Left renal cortex interstitium (tissue), 4 donors: ENCODE results near the gene MIEN1. TPM values are rescaled to one million over a fixed set of nuclear protein-coding genes. Genes with fewer than 3 reads are reported as not detected.
A peak's percentile ranks its signal among the peaks of the same experiment; 100 is the strongest.
"Not testable (repeated sequence)": the region's sequence is repeated elsewhere in the genome, so short reads cannot be mapped to it uniquely, and the experiment has no call there.

ENCODE experiments used
- DNase-seq, 4 donors: peaks; one replicate each; pipeline ENCODE4 v3.0.0-alpha.2; 2013; ENCODE audit warnings: low read depth in 4 of 4, low spot score in 2 of 4, missing footprints in 1 of 4
- polyA plus RNA-seq, 4 donors: library from polyadenylated mRNA; unstranded; fragments of 120-200 nt; gene quantifications; one replicate each; pipeline ENCODE4 v1.2.1, GENCODE V29; 2013; ENCODE audit not compliant: insufficient read length in 4 of 4

The MIEN1 gene
- polyA plus RNA-seq, 4 donors, result 32.3 to 44.6 (median 36.6) TPM

GRCh38 chr17:39701784-39702422, 28.4 kb downstream of the MIEN1 start:
- DNase-seq, result no peak

DNA sequence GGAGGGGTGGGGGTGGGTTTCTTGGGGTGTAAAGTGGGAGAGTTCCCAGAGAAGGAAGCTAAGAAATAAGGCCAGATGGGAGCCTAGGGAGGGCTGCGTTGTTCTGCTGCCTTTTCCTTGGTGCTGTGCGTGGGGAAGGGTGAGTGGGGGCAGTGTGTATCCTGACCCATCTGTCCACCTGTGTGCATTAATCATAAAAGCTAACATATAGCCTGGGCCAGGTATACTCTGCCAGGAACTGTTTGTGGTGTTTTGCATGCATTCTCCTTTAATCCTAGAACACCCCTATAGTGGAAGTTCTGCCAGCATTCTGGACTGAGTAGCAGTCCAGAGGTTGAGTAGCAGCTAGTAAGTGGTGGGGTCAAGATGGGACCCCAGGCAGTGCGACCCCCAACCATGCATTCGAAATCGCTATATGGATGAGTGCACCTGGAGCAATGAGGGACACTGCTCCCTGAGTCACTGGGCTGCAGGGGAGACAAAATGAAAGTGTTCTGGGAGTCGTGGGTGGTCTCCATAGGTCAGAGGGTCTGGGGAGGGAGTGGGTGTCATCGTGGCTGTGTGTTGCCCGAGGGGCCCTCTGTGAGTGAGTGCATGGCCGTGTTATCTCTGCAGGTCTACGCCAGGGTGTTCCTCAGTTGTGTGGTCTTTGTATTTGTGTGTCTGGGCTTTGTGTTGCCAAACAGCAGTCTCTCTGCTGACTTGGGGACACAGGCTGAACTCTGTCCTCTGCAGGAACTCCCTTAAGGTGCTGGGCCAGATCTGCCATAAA, 29.1 kb downstream of the MIEN1 start:
- DNase-seq, result no peak

DNA sequence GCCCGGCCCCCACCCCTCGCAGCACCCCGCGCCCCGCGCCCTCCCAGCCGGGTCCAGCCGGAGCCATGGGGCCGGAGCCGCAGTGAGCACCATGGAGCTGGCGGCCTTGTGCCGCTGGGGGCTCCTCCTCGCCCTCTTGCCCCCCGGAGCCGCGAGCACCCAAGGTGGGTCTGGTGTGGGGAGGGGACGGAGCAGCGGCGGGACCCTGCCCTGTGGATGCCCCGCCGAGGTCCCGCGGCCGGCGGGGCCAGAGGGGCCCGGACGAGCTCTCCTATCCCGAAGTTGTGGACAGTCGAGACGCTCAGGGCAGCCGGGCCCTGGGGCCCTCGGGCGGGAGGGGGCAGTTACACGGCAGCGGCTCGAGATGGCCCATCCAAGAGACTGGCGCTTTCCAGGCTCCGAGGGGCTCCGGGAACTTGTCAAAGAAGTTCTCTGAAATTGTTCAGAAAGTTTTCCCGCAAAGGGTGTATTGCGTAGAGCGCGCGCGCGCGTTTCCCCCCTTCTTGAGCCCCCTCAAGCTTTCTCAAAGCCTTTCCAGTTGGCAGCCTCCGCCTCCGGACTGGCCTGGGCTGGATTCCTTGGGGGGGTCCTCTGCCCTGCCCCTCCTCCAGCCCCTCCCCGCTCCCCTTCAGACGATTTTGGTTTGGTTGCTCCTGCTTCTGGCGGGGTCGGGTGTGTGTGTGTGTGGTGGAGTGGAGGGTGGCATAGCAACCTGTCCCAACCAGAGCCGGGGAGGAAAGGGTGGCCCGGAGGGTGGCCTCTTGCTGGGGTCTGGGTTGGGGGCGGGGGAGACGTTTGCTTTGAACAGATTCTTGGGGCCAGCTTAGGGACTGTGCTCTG, 30.0 kb downstream of the MIEN1 start:
- no peak for DNase-seq

DNA sequence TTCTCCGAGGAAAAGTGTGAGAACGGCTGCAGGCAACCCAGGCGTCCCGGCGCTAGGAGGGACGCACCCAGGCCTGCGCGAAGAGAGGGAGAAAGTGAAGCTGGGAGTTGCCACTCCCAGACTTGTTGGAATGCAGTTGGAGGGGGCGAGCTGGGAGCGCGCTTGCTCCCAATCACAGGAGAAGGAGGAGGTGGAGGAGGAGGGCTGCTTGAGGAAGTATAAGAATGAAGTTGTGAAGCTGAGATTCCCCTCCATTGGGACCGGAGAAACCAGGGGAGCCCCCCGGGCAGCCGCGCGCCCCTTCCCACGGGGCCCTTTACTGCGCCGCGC, 30.5 kb downstream of the MIEN1 start, which contains the start of gene ERBB2:
ERBB2 (plus strand) TSS at position 247 of the 330 bp plus-strand sequence. CDS start 175 bp downstream, outside the sequence.
- DNase-seq, result peak in 1 of 4 donors; percentile 84

DNA sequence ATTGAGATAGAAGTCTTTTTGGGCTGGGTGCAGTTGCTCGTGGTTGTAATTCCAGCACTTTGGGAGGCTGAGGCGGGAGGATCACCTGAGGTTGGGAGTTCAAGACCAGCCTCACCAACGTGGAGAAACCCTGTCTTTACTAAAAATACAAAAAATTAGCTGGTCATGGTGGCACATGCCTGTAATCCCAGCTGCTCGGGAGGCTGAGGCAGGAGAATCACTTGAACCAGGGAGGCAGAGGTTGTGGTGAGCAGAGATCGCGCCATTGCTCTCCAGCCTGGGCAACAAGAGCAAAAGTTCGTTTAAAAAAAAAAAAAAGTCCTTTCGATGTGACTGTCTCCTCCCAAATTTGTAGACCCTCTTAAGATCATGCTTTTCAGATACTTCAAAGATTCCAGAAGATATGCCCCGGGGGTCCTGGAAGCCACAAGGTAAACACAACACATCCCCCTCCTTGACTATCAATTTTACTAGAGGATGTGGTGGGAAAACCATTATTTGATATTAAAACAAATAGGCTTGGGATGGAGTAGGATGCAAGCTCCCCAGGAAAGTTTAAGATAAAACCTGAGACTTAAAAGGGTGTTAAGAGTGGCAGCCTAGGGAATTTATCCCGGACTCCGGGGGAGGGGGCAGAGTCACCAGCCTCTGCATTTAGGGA, 31.0 kb downstream of the MIEN1 start:
- not testable (repeated sequence) for DNase-seq

- DNase-seq, result no peak
Measured at GRCh38 chr17:39697961-39698360, 32.4 kb downstream of the MIEN1 start.

DNA sequence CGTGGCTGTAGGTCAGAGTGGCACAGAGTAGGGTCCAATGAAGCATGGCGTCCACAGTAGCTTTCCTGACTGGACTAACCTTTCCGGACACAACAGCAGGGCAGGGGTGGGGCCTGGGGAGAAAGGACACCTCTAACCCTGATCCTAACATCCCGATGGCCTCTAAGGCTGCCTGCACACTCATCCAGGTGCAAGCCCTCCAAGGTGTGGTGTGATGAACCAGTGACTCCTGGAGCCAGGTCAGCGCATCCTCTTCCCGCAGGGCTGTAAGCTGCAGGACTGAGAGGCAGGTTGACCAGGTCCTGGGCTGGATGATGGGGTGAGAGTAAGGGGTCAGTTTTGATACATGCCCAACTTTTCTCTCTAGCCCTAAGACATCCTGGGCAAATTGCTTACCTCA, 33.6 kb downstream of the MIEN1 start:
- DNase-seq, result no peak

DNA sequence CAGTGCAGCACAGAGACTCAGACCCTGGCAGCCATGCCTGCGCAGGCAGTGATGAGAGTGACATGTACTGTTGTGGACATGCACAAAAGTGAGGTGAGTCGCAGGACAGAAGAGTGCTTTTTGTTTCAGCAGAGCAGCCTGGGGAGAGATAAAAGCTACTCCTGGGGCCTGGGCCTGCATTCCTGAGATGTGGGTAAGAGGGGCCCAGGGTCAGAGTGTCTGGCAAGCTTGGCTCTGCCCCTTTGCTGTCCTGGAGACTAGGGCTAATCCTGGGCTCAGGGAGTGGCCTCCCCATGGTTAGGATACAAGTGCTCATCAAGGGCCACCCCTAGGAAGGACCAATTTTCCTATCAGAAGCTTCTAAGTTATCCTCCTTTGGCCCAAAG, 35.2 kb downstream of the MIEN1 start:
- no peak for DNase-seq

DNA sequence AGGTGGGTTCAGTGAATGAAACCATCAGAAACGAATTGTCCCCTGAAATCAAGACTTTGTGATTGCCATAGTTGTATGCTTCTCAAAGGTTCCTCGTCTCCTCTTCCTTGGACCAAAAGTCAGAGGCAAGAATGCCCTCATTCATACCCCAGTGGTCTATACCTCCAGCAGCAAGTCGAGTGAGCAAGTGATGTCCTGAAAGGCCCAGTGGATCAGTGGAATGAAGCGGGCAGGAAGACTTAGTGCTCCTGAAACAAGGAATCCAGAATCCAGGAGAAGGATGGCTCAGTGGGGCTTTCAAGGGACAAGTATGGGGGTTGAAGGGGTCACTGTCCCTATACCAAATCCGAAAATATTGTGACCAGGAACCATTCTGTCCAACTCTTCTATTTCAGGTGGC, 35.7 kb downstream of the MIEN1 start:
- no peak for DNase-seq

- no peak for DNase-seq
Measured at GRCh38 chr17:39688945-39689344, 41.4 kb downstream of the MIEN1 start.

- DNase-seq, result no peak
Measured at GRCh38 chr17:39688475-39688835, 41.9 kb downstream of the MIEN1 start.

GRCh38 chr17:39687546-39688474, 42.5 kb downstream of the MIEN1 start, which contains the start of gene PGAP3:
Gene PGAP3, minus strand, starts transcription at chr17:39688057. Its CDS starts 43 bp downstream, at chr17:39688014.
- peak in 2 of 4 donors; percentile 86 to 88 for DNase-seq

GRCh38 chr17:39687101-39687545, 43.2 kb downstream of the MIEN1 start:
- no peak for DNase-seq

GRCh38 chr17:39684369-39685192, 45.8 kb downstream of the MIEN1 start:
- no peak for DNase-seq

DNA sequence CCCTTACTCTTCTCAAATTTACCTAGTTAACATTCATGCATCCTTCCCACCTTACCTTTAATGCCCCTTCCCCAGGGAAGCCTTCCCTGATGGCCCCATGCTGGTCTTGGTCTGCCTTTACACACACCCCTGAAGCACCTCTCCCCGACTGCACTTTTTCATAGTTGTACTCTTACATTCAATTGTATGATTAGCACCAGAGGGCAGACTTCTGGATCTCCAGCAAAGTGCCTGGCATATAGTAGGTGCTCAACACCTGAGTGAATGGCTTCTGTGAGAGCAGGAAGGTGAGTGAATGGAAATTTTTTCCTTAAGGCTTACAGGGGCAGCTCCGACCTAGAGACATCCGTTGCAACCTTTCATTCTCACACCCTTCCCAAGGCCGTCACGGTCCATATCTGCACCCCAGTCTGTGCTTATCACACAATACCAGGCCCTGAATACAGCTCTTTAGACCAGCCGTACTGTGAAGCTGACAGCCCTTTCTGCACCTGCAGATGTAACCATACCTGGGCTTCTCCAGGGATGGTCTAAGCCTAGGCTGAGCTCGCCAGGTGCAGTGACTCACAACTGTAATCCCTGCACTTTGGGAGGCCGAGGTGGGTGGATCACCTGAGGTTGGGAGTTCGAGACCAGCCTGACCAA, 46.9 kb downstream of the MIEN1 start:
- DNase-seq, result no peak

DNA sequence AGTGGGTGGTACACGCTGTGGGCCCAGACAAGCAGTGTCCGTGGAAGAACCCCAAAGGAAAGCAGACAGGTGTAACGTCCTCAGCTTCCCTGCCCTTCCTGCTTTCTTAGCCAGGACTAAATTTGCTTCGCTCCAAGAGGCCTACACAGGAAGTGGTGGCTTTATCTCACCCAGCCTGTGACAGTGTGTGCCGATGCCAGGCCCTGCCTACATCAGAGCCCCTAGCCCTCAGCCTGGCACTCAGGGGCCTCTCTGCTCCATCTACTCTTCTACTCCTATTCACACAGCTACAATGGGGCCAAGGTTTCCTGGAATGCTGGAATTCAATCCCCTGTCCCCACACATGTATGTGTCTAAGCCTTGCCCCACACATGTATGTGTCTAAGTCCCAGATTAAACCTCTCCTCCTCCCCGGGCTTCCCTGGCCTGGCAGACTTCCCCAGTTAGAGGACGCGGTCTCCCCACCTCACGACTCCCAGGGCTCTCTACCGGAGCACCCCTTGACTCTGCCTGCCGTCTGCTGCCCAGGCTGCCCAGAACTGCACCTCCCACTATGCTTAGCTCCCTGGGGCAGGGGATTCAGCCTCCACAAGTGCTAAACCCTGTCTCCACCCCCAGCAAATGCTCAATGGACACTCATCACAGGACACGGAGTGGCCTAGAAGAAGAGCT, 50.7 kb downstream of the MIEN1 start:
- no peak for DNase-seq
